GM23338 (cell line): ENCODE measurements around the gene DCDC2. TPM values are rescaled to one million over a fixed set of nuclear protein-coding genes. Genes with fewer than 3 reads are reported as not detected.

Experiments used
- ATAC-seq: fragments of 200-7000 bp; cut with Tn5 transposase; 3 replicates; pipeline ENCODE4 v1.9.1; 2020
- DNase-seq: peaks from one replicate; pipeline ENCODE4 v3.0.0-alpha.2; 2015; ENCODE audit warnings: low spot score
- H2AFZ ChIP-seq: fragments of 200-600 bp; sonication (generic); 2 replicates; pipeline ENCODE4 v1.8.0; 2016; ENCODE audit warnings: antibody characterized with exemption, mild to moderate bottlenecking, moderate library complexity
- H3F3A ChIP-seq: fragments of 200-600 bp; sonication (generic); replicated peaks from 2 replicates; pipeline ENCODE4 v1.8.0; 2017; ENCODE audit warnings: antibody characterized with exemption, mixed run types, low read depth
- H3K27ac ChIP-seq: fragments of 200-600 bp; sonication (generic); 2 replicates; pipeline ENCODE4 v1.6.1; 2016; ENCODE audit warnings: low read depth
- H3K27me3 ChIP-seq: fragments of 200-600 bp; sonication (generic); 2 replicates; pipeline ENCODE4 v1.8.0; 2016; ENCODE audit warnings: mild to moderate bottlenecking, mixed run types, moderate library complexity; ENCODE audit not compliant: insufficient read depth
- H3K36me3 ChIP-seq: fragments of 200-600 bp; sonication (generic); 2 replicates; pipeline ENCODE4 v1.8.0; 2016; ENCODE audit warnings: mild to moderate bottlenecking; ENCODE audit not compliant: insufficient read depth
- H3K4me1 ChIP-seq: fragments of 200-600 bp; sonication (generic); 2 replicates; pipeline ENCODE4 v1.8.0; 2016; ENCODE audit warnings: mild to moderate bottlenecking, moderate library complexity; ENCODE audit not compliant: insufficient read depth
- H3K4me2 ChIP-seq: fragments of 200-600 bp; sonication (generic); 2 replicates; pipeline ENCODE4 v1.7.1; 2017; ENCODE audit warnings: mixed run types
- H3K4me3 ChIP-seq: fragments of 200-600 bp; sonication (generic); 2 replicates; pipeline ENCODE4 v1.6.1; 2016; ENCODE audit warnings: mixed run types
- H3K79me2 ChIP-seq: fragments of 200-600 bp; sonication (generic); replicated peaks from 2 replicates; pipeline ENCODE4 v1.8.0; 2017; ENCODE audit warnings: mild to moderate bottlenecking; ENCODE audit not compliant: insufficient read depth
- H3K9me2 ChIP-seq: fragments of 200-600 bp; sonication (generic); 2 replicates; pipeline ENCODE4 v1.8.0; 2017; ENCODE audit not compliant: insufficient read depth
- H4K20me1 ChIP-seq: fragments of 200-600 bp; sonication (generic); replicated peaks from 2 replicates; pipeline ENCODE4 v1.8.0; 2017; ENCODE audit warnings: mild to moderate bottlenecking; ENCODE audit not compliant: insufficient read depth
- H3K27ac Mint-ChIP-seq: 2 replicates; pipeline ENCODE4 v1.8.0; 2020; ENCODE audit warnings: inconsistent platforms, mild to moderate bottlenecking, moderate library complexity, mixed read lengths
- H3K27me3 Mint-ChIP-seq: 3 replicates; pipeline ENCODE4 v1.8.0; 2022; ENCODE audit warnings: low read depth, mild to moderate bottlenecking, moderate library complexity, mixed read lengths, inconsistent platforms; ENCODE audit not compliant: insufficient read depth, poor library complexity
- H3K36me3 Mint-ChIP-seq: 3 replicates; pipeline ENCODE4 v1.8.0; 2021; ENCODE audit warnings: low read depth, mild to moderate bottlenecking, inconsistent platforms, moderate library complexity, mixed read lengths
- H3K4me1 Mint-ChIP-seq: 3 replicates; pipeline ENCODE4 v1.8.0; 2020; ENCODE audit warnings: mild to moderate bottlenecking, inconsistent platforms, mixed read lengths
- H3K4me3 Mint-ChIP-seq: 3 replicates; pipeline ENCODE4 v1.8.0; 2021; ENCODE audit warnings: moderate library complexity, mild to moderate bottlenecking, inconsistent platforms, mixed read lengths
- H3K9me3 Mint-ChIP-seq: 3 replicates; pipeline ENCODE4 v1.8.0; 2020; ENCODE audit warnings: moderate library complexity, mild to moderate bottlenecking, inconsistent platforms, mixed read lengths
- CREB1 ChIP-seq: fragments of 250-450 bp; sonication (Bioruptor Pico); IDR thresholded peaks from 2 replicates; pipeline ENCODE4 v1.5.0; 2020; ENCODE audit warnings: low read depth, mild to moderate bottlenecking, moderate library complexity
- EZH2phosphoT487 ChIP-seq: fragments of 200-600 bp; sonication (generic); IDR thresholded peaks from one replicate; pipeline ENCODE4 v1.8.1; 2018; ENCODE audit warnings: antibody characterized with exemption; ENCODE audit not compliant: unreplicated experiment
- JUNB ChIP-seq: IDR thresholded peaks from one replicate; pipeline ENCODE4 v1.6.1; 2016; ENCODE audit warnings: antibody characterized with exemption; ENCODE audit not compliant: unreplicated experiment
- NANOG ChIP-seq: IDR thresholded peaks from 2 replicates; pipeline ENCODE4 v1.6.1; 2016; ENCODE audit warnings: antibody characterized with exemption, borderline replicate concordance
- POLR2AphosphoS5 ChIP-seq: IDR thresholded peaks from 2 replicates; pipeline ENCODE4 v1.6.1; 2016; ENCODE audit warnings: antibody characterized with exemption, low read depth
- STAT1 ChIP-seq: IDR thresholded peaks from one replicate; pipeline ENCODE4 v1.6.1; 2016; ENCODE audit warnings: antibody characterized with exemption; ENCODE audit not compliant: unreplicated experiment
- ZNF114 ChIP-seq: fragments of 250-450 bp; sonication (Bioruptor Pico); IDR thresholded peaks from 2 replicates; pipeline ENCODE4 v1.5.0; 2020; ENCODE audit warnings: mild to moderate bottlenecking, moderate library complexity
- ZNF331 ChIP-seq: fragments of 250-450 bp; sonication (Bioruptor Pico); IDR thresholded peaks from 2 replicates; pipeline ENCODE4 v1.5.0; 2020; ENCODE audit warnings: low read depth, mild to moderate bottlenecking, moderate library complexity
- polyA plus RNA-seq: library from polyadenylated mRNA; unstranded; fragments of >200 nt; fragmentation: Nextera tagmentation; extraction: Ambion mirVana; gene quantifications from 2 replicates; pipeline ENCODE4 v1.2.1, GENCODE V29; 2016
- total RNA-seq: library from RNA; depleted of rRNA; stranded (reverse); fragments of >200 nt; shearing (Covaris generic); gene quantifications from 2 replicates; pipeline ENCODE4 v1.2.3, GENCODE V29; 2014
- TF ChIP-seq, protein P1 (sequence below): fragments of 250-450 bp; sonication (Bioruptor Pico); IDR thresholded peaks from 2 replicates; pipeline ENCODE4 v1.5.0; 2020; ENCODE audit warnings: mild to moderate bottlenecking, moderate library complexity
- TF ChIP-seq, protein P2 (sequence below): IDR thresholded peaks from one replicate; pipeline ENCODE4 v1.6.1; 2018; ENCODE audit warnings: antibody characterized with exemption; ENCODE audit not compliant: unreplicated experiment
- TF ChIP-seq, protein P3 (sequence below), 2 experiments: fragments of 200-600 bp in 1 of 2; sonication (generic) in 1 of 2; conservative IDR thresholded peaks; 2 replicates each; pipeline versions ENCODE4 v1.5.1 to v1.6.1; 2016 to 2017; ENCODE audit warnings: antibody characterized with exemption in 2 of 2, low read depth in 2 of 2, mild to moderate bottlenecking in 2 of 2, moderate library complexity in 1 of 2

Gene DCDC2
- total and polyA plus RNA-seq, 2 experiments from 2014 or later = 0.59 to 0.79 TPM

DNA sequence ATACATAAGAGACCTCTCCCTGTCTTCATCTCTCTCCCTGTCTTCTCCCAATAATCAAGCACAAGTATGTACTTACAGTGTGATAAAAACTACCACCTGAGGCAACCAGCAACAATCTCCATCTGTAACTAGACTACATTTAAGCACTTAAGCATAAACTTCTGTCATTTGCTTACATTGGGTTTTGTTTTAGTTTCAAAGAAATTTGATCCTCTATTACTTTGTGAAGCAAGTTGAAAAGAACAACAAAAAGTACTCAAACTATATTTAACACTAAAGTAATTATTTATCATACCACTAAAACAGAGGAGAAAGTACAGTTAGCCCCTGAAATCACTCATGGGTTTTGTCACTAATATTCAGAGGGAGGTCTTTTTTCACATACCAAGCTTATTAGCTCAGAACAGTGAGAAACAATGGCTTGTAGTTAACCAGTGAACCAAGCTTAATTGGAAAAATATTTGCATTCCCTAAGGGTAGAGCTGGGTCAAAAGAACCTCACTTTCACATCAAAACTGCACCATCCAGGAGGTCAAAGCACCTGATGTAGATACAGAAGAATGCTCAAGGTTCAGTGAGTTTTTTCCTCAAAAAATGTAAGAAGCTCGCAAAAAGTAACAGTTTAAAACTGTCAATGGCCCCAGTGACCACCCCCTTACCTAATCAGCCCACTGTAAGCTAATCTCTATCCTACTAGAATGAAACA, 34.1 kb downstream of the DCDC2 start (continued):
- TF ChIP-seq, protein P1, sequence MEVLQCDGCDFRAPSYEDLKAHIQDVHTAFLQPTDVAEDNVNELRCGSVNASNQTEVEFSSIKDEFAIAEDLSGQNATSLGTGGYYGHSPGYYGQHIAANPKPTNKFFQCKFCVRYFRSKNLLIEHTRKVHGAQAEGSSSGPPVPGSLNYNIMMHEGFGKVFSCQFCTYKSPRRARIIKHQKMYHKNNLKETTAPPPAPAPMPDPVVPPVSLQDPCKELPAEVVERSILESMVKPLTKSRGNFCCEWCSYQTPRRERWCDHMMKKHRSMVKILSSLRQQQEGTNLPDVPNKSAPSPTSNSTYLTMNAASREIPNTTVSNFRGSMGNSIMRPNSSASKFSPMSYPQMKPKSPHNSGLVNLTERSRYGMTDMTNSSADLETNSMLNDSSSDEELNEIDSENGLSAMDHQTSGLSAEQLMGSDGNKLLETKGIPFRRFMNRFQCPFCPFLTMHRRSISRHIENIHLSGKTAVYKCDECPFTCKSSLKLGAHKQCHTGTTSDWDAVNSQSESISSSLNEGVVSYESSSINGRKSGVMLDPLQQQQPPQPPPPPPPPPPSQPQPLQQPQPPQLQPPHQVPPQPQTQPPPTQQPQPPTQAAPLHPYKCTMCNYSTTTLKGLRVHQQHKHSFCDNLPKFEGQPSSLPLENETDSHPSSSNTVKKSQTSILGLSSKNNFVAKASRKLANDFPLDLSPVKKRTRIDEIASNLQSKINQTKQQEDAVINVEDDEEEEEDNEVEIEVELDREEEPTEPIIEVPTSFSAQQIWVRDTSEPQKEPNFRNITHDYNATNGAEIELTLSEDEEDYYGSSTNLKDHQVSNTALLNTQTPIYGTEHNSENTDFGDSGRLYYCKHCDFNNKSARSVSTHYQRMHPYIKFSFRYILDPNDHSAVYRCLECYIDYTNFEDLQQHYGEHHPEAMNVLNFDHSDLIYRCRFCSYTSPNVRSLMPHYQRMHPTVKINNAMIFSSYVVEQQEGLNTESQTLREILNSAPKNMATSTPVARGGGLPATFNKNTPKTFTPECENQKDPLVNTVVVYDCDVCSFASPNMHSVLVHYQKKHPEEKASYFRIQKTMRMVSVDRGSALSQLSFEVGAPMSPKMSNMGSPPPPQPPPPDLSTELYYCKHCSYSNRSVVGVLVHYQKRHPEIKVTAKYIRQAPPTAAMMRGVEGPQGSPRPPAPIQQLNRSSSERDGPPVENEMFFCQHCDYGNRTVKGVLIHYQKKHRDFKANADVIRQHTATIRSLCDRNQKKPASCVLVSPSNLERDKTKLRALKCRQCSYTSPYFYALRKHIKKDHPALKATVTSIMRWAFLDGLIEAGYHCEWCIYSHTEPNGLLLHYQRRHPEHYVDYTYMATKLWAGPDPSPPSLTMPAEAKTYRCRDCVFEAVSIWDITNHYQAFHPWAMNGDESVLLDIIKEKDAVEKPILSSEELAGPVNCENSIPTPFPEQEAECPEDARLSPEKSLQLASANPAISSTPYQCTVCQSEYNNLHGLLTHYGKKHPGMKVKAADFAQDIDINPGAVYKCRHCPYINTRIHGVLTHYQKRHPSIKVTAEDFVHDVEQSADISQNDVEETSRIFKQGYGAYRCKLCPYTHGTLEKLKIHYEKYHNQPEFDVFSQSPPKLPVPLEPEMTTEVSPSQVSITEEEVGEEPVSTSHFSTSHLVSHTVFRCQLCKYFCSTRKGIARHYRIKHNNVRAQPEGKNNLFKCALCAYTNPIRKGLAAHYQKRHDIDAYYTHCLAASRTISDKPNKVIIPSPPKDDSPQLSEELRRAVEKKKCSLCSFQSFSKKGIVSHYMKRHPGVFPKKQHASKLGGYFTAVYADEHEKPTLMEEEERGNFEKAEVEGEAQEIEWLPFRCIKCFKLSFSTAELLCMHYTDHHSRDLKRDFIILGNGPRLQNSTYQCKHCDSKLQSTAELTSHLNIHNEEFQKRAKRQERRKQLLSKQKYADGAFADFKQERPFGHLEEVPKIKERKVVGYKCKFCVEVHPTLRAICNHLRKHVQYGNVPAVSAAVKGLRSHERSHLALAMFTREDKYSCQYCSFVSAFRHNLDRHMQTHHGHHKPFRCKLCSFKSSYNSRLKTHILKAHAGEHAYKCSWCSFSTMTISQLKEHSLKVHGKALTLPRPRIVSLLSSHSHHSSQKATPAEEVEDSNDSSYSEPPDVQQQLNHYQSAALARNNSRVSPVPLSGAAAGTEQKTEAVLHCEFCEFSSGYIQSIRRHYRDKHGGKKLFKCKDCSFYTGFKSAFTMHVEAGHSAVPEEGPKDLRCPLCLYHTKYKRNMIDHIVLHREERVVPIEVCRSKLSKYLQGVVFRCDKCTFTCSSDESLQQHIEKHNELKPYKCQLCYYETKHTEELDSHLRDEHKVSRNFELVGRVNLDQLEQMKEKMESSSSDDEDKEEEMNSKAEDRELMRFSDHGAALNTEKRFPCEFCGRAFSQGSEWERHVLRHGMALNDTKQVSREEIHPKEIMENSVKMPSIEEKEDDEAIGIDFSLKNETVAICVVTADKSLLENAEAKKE (CRISPR knock-in tag) = no peak; the same call in 1 of the 2 replicates
- TF ChIP-seq NANOG = no peak
- TF ChIP-seq POLR2AphosphoS5 = no peak
- no peak for TF ChIP-seq CREB1
- no peak for TF ChIP-seq STAT1
- TF ChIP-seq EZH2phosphoT487 = no peak

DNA sequence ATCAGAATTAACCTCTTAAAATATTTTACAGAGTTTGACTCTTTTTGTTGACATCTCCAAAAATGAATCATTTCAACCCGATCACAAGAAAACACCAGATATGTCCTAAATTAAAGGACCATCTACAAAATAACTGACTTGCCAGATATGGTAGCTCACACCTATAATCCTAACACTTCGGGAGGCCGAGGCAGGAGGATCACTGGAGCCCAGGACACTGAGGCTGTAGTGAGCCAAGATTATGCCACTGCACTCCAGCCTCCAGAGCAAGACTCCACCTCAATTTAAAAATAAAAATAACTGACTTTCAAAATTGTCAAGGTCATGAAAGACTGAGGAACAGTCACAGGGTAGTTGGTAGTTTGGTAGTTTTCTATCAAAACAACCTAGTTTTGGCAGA, 34.9 kb downstream of the DCDC2 start:
- Histone ChIP-seq H3K79me2 (no peaks in the 10 kb centered on the region), H4K20me1 (no peaks in the 10 kb centered on the region), H3K4me1 (peaks cover 17% of the 10 kb centered on the region), H3K36me3 (no peaks in the 10 kb centered on the region), H3K27ac (no peak overlapping the region), H3K27me3 (peaks cover 49% of the 10 kb centered on the region), H3F3A (no peaks in the 10 kb centered on the region), H3K4me3 (no peak overlapping the region), H2AFZ (no peak overlapping the region), H3K4me2 (no peak overlapping the region), H3K9me2 (no peaks in the 10 kb centered on the region)
- Mint-ChIP-seq H3K27ac (no peak overlapping the region), H3K36me3 (no peaks in the 10 kb centered on the region), H3K4me1 (peaks cover 34% of the 10 kb centered on the region), H3K4me3 (no peak overlapping the region), H3K9me3 (no peaks in the 10 kb centered on the region), H3K27me3 (peaks cover 16% of the 10 kb centered on the region)
- TF ChIP-seq JUNB (no peak), ZNF331 (no peak), NANOG (no peak), EZH2phosphoT487 (no peak), ZNF114 (no peak)
- TF ChIP-seq, protein P2, sequence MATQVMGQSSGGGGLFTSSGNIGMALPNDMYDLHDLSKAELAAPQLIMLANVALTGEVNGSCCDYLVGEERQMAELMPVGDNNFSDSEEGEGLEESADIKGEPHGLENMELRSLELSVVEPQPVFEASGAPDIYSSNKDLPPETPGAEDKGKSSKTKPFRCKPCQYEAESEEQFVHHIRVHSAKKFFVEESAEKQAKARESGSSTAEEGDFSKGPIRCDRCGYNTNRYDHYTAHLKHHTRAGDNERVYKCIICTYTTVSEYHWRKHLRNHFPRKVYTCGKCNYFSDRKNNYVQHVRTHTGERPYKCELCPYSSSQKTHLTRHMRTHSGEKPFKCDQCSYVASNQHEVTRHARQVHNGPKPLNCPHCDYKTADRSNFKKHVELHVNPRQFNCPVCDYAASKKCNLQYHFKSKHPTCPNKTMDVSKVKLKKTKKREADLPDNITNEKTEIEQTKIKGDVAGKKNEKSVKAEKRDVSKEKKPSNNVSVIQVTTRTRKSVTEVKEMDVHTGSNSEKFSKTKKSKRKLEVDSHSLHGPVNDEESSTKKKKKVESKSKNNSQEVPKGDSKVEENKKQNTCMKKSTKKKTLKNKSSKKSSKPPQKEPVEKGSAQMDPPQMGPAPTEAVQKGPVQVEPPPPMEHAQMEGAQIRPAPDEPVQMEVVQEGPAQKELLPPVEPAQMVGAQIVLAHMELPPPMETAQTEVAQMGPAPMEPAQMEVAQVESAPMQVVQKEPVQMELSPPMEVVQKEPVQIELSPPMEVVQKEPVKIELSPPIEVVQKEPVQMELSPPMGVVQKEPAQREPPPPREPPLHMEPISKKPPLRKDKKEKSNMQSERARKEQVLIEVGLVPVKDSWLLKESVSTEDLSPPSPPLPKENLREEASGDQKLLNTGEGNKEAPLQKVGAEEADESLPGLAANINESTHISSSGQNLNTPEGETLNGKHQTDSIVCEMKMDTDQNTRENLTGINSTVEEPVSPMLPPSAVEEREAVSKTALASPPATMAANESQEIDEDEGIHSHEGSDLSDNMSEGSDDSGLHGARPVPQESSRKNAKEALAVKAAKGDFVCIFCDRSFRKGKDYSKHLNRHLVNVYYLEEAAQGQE = no peak
- TF ChIP-seq, protein P3, sequence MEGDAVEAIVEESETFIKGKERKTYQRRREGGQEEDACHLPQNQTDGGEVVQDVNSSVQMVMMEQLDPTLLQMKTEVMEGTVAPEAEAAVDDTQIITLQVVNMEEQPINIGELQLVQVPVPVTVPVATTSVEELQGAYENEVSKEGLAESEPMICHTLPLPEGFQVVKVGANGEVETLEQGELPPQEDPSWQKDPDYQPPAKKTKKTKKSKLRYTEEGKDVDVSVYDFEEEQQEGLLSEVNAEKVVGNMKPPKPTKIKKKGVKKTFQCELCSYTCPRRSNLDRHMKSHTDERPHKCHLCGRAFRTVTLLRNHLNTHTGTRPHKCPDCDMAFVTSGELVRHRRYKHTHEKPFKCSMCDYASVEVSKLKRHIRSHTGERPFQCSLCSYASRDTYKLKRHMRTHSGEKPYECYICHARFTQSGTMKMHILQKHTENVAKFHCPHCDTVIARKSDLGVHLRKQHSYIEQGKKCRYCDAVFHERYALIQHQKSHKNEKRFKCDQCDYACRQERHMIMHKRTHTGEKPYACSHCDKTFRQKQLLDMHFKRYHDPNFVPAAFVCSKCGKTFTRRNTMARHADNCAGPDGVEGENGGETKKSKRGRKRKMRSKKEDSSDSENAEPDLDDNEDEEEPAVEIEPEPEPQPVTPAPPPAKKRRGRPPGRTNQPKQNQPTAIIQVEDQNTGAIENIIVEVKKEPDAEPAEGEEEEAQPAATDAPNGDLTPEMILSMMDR (conservative IDR thresholded peaks at IDR 0.05; ENCODE audit: low read depth in 2 of 2) = no peak
- no peak for DNase-seq
- ATAC-seq = no peak
